GM12878 (cell line): ENCODE data around the gene ANKRD60.

ENCODE experiments used
- CTCF ChIP-seq, 3 experiments: IDR thresholded peaks in 2 of 3; conservative IDR thresholded peaks in 1 of 3; 2 replicates each; pipeline ENCODE4 v1.5.1; 2011; ENCODE audit warnings: low read depth in 3 of 3, low read length in 3 of 3, mild to moderate bottlenecking in 3 of 3, control low read depth in 2 of 3, moderate library complexity in 2 of 3, inconsistent platforms in 1 of 3, mixed read lengths in 1 of 3; ENCODE audit not compliant: control insufficient read depth in 2 of 3, insufficient read depth in 1 of 3; ENCODE audit errors: extremely low read depth in 1 of 3
- GABPA ChIP-seq: IDR thresholded peaks from 2 replicates; pipeline ENCODE4 v1.6.1; 2014; ENCODE audit warnings: antibody characterized with exemption, low read depth, mild to moderate bottlenecking, inconsistent platforms
- KDM1A ChIP-seq: fragments of 200-600 bp; sonication (generic); IDR thresholded peaks from 2 replicates; pipeline ENCODE4 v1.6.1; 2016; ENCODE audit warnings: borderline replicate concordance
- NR2C2 ChIP-seq: IDR thresholded peaks from 2 replicates; pipeline ENCODE4 v1.6.1; 2011; ENCODE audit warnings: borderline replicate concordance, low read depth; ENCODE audit not compliant: control insufficient read depth, insufficient read length
- TAF1 ChIP-seq: IDR thresholded peaks from 2 replicates; pipeline ENCODE4 v1.6.1; 2011; ENCODE audit warnings: mild to moderate bottlenecking, low read depth, low read length, borderline replicate concordance
- YY1 ChIP-seq: IDR thresholded peaks from 2 replicates; pipeline ENCODE4 v1.6.1; 2011; ENCODE audit warnings: low read depth, mild to moderate bottlenecking, low read length
- ZNF384 ChIP-seq: IDR thresholded peaks from 2 replicates; pipeline ENCODE4 v1.6.1; 2012; ENCODE audit warnings: low read depth, mild to moderate bottlenecking, low read length, improper control_type of control experiment, borderline replicate concordance

GRCh38 chr20:58264271-58264670 lies 35.8 kb upstream of the ANKRD60 start:
- TF ChIP-seq YY1 (no peak), GABPA (no peak), CTCF (IDR thresholded peaks at IDR 0.05 in 2 of 3, conservative IDR thresholded peaks at IDR 0.05 in 1 of 3; ENCODE audit: control insufficient read depth in 2 of 3, extremely low read depth in 1 of 3, insufficient read depth in 1 of 3, low read depth in 3 of 3, low read length in 3 of 3) (no peak), TAF1 (no peak), NR2C2 (no peak), KDM1A (no peak), ZNF384 (no peak)
